CD14-positive monocyte (primary cell): ENCODE measurements around the gene PAK5. TPM values are rescaled to one million over a fixed set of nuclear protein-coding genes. Genes with fewer than 3 reads are reported as not detected.

Experiments
- DNase-seq, 3 donors: peaks; one replicate each; pipeline ENCODE4 v3.0.0-alpha.2; 2011 to 2022
- H2AFZ ChIP-seq: 2 replicates; pipeline ENCODE4 v1.6.0; 2012; ENCODE audit warnings: mild to moderate bottlenecking, low read depth, low read length, inconsistent platforms; ENCODE audit not compliant: insufficient read depth, poor library complexity, severe bottlenecking
- H3K27ac ChIP-seq, 2 donors: 1 replicate in 1 of 2; 2 replicates in 1 of 2; pipeline ENCODE4 v1.5.1; 2012 to 2013; ENCODE audit warnings: low read length in 2 of 2, control low read depth in 1 of 2, inconsistent platforms in 1 of 2, low read depth in 1 of 2, mild to moderate bottlenecking in 1 of 2
- H3K27me3 ChIP-seq, 2 donors: one replicate each; pipeline versions ENCODE4 v1.6.0 to v1.6.1; 2011 to 2013; ENCODE audit warnings: low read length in 2 of 2; ENCODE audit not compliant: control insufficient read depth in 2 of 2, insufficient read depth in 2 of 2
- H3K36me3 ChIP-seq, 2 donors: replicated peaks in 1 of 2; 1 replicate in 1 of 2; 2 replicates in 1 of 2; pipeline versions ENCODE4 v1.5.1 to v1.6.1; 2012 to 2013; ENCODE audit warnings: low read length in 2 of 2, control low read depth in 1 of 2, inconsistent platforms in 1 of 2, mild to moderate bottlenecking in 1 of 2; ENCODE audit not compliant: insufficient read depth in 2 of 2, control insufficient read depth in 1 of 2
- H3K4me1 ChIP-seq, 2 donors: 1 replicate in 1 of 2; 2 replicates in 1 of 2; pipeline versions ENCODE4 v1.5.1 to v1.6.1; 2012 to 2013; ENCODE audit warnings: low read length in 2 of 2, control low read depth in 1 of 2, inconsistent platforms in 1 of 2, mild to moderate bottlenecking in 1 of 2, moderate library complexity in 1 of 2; ENCODE audit not compliant: insufficient read depth in 2 of 2, control insufficient read depth in 1 of 2
- H3K4me2 ChIP-seq: replicated peaks from 2 replicates; pipeline ENCODE3; 2012; ENCODE audit warnings: low read length, moderate library complexity, mild to moderate bottlenecking; ENCODE audit not compliant: poor library complexity, severe bottlenecking; ENCODE audit errors: extremely low read depth
- H3K4me3 ChIP-seq, 3 experiments: fragments of 200-600 bp in 1 of 3; sonication (generic) in 1 of 3; replicated peaks in 1 of 3; 1 replicate in 2 of 3; 2 replicates in 1 of 3; pipeline ENCODE4 v1.5.1; 2011 to 2013; ENCODE audit warnings: low read length in 3 of 3, mild to moderate bottlenecking in 3 of 3, control low read depth in 2 of 3, low read depth in 2 of 3, inconsistent platforms in 1 of 3, moderate library complexity in 1 of 3
- H3K79me2 ChIP-seq: 2 replicates; pipeline ENCODE4 v1.6.0; 2012; ENCODE audit warnings: mild to moderate bottlenecking, control low read depth, inconsistent platforms, low read length, moderate library complexity; ENCODE audit not compliant: insufficient read depth
- H3K9ac ChIP-seq: 2 replicates; pipeline ENCODE4 v1.6.0; 2017; ENCODE audit warnings: low read length, mild to moderate bottlenecking; ENCODE audit not compliant: insufficient read depth, poor library complexity, severe bottlenecking
- H3K9me3 ChIP-seq, 2 donors: replicated peaks in 1 of 2; 1 replicate in 1 of 2; 2 replicates in 1 of 2; pipeline versions ENCODE4 v1.5.1 to v1.6.1; 2012 to 2013; ENCODE audit warnings: low read length in 2 of 2, control low read depth in 1 of 2; ENCODE audit not compliant: control insufficient read depth in 1 of 2, insufficient read depth in 1 of 2
- H4K20me1 ChIP-seq: 2 replicates; pipeline ENCODE4 v1.6.0; 2012; ENCODE audit warnings: mild to moderate bottlenecking, low read length, control low read depth, moderate library complexity; ENCODE audit not compliant: insufficient read depth
- H3K27ac Mint-ChIP-seq, 7 donors: one replicate each; pipeline ENCODE4 v1.8.0; 2020; ENCODE audit warnings: mild to moderate bottlenecking in 7 of 7, mixed read lengths in 7 of 7, moderate library complexity in 6 of 7, inconsistent platforms in 2 of 7
- H3K27me3 Mint-ChIP-seq, 3 donors: one replicate each; pipeline ENCODE4 v1.8.0; 2021 to 2022; ENCODE audit warnings: low read depth in 3 of 3, mild to moderate bottlenecking in 3 of 3, mixed read lengths in 3 of 3, moderate library complexity in 3 of 3, inconsistent platforms in 1 of 3
- H3K36me3 Mint-ChIP-seq, 2 donors: one replicate each; pipeline ENCODE4 v1.8.0; 2020; ENCODE audit warnings: mixed read lengths in 2 of 2, inconsistent platforms in 1 of 2, mild to moderate bottlenecking in 1 of 2
- H3K4me1 Mint-ChIP-seq: one replicate; pipeline ENCODE4 v1.8.0; 2020; ENCODE audit warnings: mild to moderate bottlenecking, mixed read lengths
- H3K4me3 Mint-ChIP-seq, 2 donors: one replicate each; pipeline ENCODE4 v1.8.0; 2020; ENCODE audit warnings: mild to moderate bottlenecking in 2 of 2, mixed read lengths in 2 of 2, moderate library complexity in 1 of 2
- H3K9me3 Mint-ChIP-seq, 7 donors: one replicate each; pipeline ENCODE4 v1.8.0; 2020 to 2022; ENCODE audit warnings: mixed read lengths in 7 of 7, mild to moderate bottlenecking in 6 of 7, moderate library complexity in 6 of 7, inconsistent platforms in 2 of 7
- WGBS: methylation state at CpG from one replicate; pipeline ENCODE4 v1.1.5; 2013; ENCODE audit warnings: missing lambda C conversion rate; ENCODE audit not compliant: insufficient coverage; 5-methylcytosine and 5-hydroxymethylcytosine counted together
- intact Hi-C, 2 donors: fragments of 100-400 bp; cut with micrococcal nuclease; formaldehyde crosslinking; loops; one replicate each; pipeline versions ENCODE4 v1.15.0 to v1.15.1; 2023
- polyA plus RNA-seq, 3 donors: library from polyadenylated mRNA; depleted of rRNA in 1 of 3; unstranded in 2 of 3; stranded (reverse) in 1 of 3; fragments of 300-500 nt in 2 of 3; fragments of >200 nt in 1 of 3; fragmentation: Illumina TruSeq in 2 of 3; gene quantifications; 1 replicate in 2 of 3; 2 replicates in 1 of 3; pipeline ENCODE4 v1.2.3, GENCODE V29; 2012 to 2021
- TF ChIP-seq, protein P1 (sequence below): fragments of 200-600 bp; IDR thresholded peaks from one replicate; pipeline ENCODE4 v1.8.0; 2022; ENCODE audit warnings: antibody characterized with exemption, mild to moderate bottlenecking

PAK5 gene
- polyA plus RNA-seq, 3 donors: not detected

DNA sequence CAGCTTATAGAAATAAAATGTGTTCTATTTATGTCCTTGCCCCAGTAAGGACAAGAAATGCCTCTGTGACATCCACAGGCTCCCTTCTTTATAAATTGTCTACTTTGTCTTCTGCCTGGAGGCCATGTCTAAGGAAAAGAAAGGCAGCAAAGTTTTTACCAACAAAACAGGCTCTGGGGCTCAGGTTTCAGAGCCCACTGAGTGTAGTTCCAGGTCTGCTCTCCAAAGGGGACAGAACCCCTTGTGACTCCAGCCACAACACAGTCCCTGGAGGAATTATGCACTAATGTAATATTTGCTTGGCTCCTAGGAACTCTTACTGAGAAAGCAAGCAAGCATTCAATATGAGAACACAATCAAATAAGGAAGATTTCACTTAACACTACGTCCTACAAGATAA is 80.1 kb downstream of the PAK5 start:
- no peak for DNase-seq
- no peak overlapping the region for H3K4me2 ChIP-seq
- H3K36me3 Mint-ChIP-seq: no peaks in the 10 kb centered on the region
- H3K9me3 Mint-ChIP-seq: peaks cover 0 to 4% (median 2%) of the 10 kb centered on the region in 7 donors
- H3K4me1 Mint-ChIP-seq: no peaks in the 10 kb centered on the region
- H3K4me3 ChIP-seq: no peak overlapping the region
- no peaks in the 10 kb centered on the region for H3K4me1 ChIP-seq
- intact Hi-C loops: no loop called here
- no peaks in the 10 kb centered on the region for H3K27me3 ChIP-seq
- no peaks in the 10 kb centered on the region for H3K36me3 ChIP-seq
- H3K9ac ChIP-seq: no peak overlapping the region
- TF ChIP-seq, protein P1, sequence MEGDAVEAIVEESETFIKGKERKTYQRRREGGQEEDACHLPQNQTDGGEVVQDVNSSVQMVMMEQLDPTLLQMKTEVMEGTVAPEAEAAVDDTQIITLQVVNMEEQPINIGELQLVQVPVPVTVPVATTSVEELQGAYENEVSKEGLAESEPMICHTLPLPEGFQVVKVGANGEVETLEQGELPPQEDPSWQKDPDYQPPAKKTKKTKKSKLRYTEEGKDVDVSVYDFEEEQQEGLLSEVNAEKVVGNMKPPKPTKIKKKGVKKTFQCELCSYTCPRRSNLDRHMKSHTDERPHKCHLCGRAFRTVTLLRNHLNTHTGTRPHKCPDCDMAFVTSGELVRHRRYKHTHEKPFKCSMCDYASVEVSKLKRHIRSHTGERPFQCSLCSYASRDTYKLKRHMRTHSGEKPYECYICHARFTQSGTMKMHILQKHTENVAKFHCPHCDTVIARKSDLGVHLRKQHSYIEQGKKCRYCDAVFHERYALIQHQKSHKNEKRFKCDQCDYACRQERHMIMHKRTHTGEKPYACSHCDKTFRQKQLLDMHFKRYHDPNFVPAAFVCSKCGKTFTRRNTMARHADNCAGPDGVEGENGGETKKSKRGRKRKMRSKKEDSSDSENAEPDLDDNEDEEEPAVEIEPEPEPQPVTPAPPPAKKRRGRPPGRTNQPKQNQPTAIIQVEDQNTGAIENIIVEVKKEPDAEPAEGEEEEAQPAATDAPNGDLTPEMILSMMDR: no peak
- no peak overlapping the region for H3K27ac ChIP-seq
- no peaks in the 10 kb centered on the region for H3K9me3 ChIP-seq
- H3K4me3 Mint-ChIP-seq: no peak overlapping the region
- no peak overlapping the region for H2AFZ ChIP-seq
- peaks cover 0 to 1% (median 0%) of the 10 kb centered on the region in 3 donors for H3K27me3 Mint-ChIP-seq
- no peaks in the 10 kb centered on the region for H4K20me1 ChIP-seq
- no CpG with 5 or more reads among the region's 1 CpG for whole genome bisulfite sequencing
- H3K27ac Mint-ChIP-seq: no peak overlapping the region
- H3K79me2 ChIP-seq: no peaks in the 10 kb centered on the region

DNA sequence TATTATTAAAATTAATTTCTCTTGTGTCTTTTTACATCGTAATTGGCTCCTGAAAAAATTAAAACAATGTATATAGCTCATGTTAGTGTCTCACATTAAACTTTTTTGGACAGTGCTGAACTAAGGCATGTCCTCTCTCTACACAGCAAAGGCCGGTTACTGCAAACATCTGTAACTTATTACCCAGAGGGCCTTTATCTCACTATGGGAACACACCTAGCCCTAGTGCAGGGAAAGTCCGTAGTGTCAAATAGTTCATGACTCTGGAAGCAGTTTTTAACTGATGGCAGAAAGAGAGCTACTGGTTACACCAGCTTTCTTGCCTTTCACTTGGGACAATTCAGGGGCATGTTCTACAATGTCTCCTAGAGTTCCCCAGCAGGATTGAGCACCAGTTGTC is 82.2 kb downstream of the PAK5 start:
- H3K79me2 ChIP-seq: no peaks in the 10 kb centered on the region
- no peak for DNase-seq
- H3K27ac ChIP-seq: no peak overlapping the region
- no peak overlapping the region for H2AFZ ChIP-seq
- no peak overlapping the region for H3K4me2 ChIP-seq
- Mint-ChIP-seq H3K36me3 (no peaks in the 10 kb centered on the region), H3K27me3 (peaks cover 0 to 1% (median 0%) of the 10 kb centered on the region in 3 donors), H3K27ac (no peak overlapping the region), H3K4me1 (no peaks in the 10 kb centered on the region), H3K9me3 (peaks cover 0 to 2% (median 0%) of the 10 kb centered on the region in 7 donors), H3K4me3 (no peak overlapping the region)
- H3K27me3 ChIP-seq: no peaks in the 10 kb centered on the region
- H3K36me3 ChIP-seq: no peaks in the 10 kb centered on the region
- intact Hi-C loops: no loop called here
- TF ChIP-seq, protein P1: no peak
- no peaks in the 10 kb centered on the region for H4K20me1 ChIP-seq
- 60% methylated on average over 1 of the region's 3 CpGs for WGBS
- H3K4me3 ChIP-seq: no peak overlapping the region
- no peaks in the 10 kb centered on the region for H3K9me3 ChIP-seq
- no peaks in the 10 kb centered on the region for H3K4me1 ChIP-seq
- H3K9ac ChIP-seq: no peak overlapping the region
